ENCODE results near the gene PNKP.

Gene PNKP

GRCh38 chr19:49846408-49846807, 21.0 kb downstream of the PNKP start:
- Histone ChIP-seq H3K79me2 (ENCODE audit: insufficient read depth, low read length) (no peaks in the 10 kb centered on the region; the same call in 1 of the 2 replicates), H3K9me3 (ENCODE audit: insufficient read depth, low read depth, low read length) (no peaks in the 10 kb centered on the region), H3K36me3 (ENCODE audit: insufficient read depth, low read length) (no peaks in the 10 kb centered on the region), H3K4me2 (ENCODE audit: low read depth, low read length, poor library complexity, severe bottlenecking) (no peak overlapping the region), H3K9me2 (replicated peaks; ENCODE audit: low read depth, low read length) (no peaks in the 10 kb centered on the region), H3F3A (ENCODE audit: low read depth) (0 out of 2 replicates have a peak, but pooled peaks cover 3% of the 10 kb centered on the region), H3K9ac (ENCODE audit: low read depth, low read length, poor library complexity, severe bottlenecking) (no peak overlapping the region), H4K20me1 (ENCODE audit: insufficient read depth, low read length, poor library complexity, severe bottlenecking) (no peaks in the 10 kb centered on the region), H3K27me3 (ENCODE audit: insufficient read depth, low read length, poor library complexity, severe bottlenecking) (no peaks in the 10 kb centered on the region), H2AFZ (ENCODE audit: low read length) (no peak overlapping the region), H3K4me3 (ENCODE audit: low read length, poor library complexity, severe bottlenecking) (no peak overlapping the region), H3K4me1 (ENCODE audit: insufficient read depth, low read length, poor library complexity, severe bottlenecking) (peaks cover 18% of the 10 kb centered on the region)
- TF ChIP-seq EZH2phosphoT487 (IDR thresholded peaks at IDR 0.05; ENCODE audit: borderline replicate concordance) = no peak
- no peak for TF ChIP-seq CTCF (conservative IDR thresholded peaks at IDR 0.05; ENCODE audit: low read length)

- no peak for TF ChIP-seq EZH2phosphoT487 (IDR thresholded peaks at IDR 0.05; ENCODE audit: borderline replicate concordance)
- TF ChIP-seq CTCF (conservative IDR thresholded peaks at IDR 0.05; ENCODE audit: low read length) = no peak
- Histone ChIP-seq H3K4me1 (ENCODE audit: insufficient read depth, low read length, poor library complexity, severe bottlenecking) (peaks cover 18% of the 10 kb centered on the region), H3K27me3 (ENCODE audit: insufficient read depth, low read length, poor library complexity, severe bottlenecking) (no peaks in the 10 kb centered on the region), H3K9me3 (ENCODE audit: insufficient read depth, low read depth, low read length) (no peaks in the 10 kb centered on the region), H3K9ac (ENCODE audit: low read depth, low read length, poor library complexity, severe bottlenecking) (no peak overlapping the region), H3K9me2 (replicated peaks; ENCODE audit: low read depth, low read length) (no peaks in the 10 kb centered on the region), H3K4me3 (ENCODE audit: low read length, poor library complexity, severe bottlenecking) (no peak overlapping the region), H4K20me1 (ENCODE audit: insufficient read depth, low read length, poor library complexity, severe bottlenecking) (no peaks in the 10 kb centered on the region), H3K79me2 (ENCODE audit: insufficient read depth, low read length) (no peaks in the 10 kb centered on the region; the same call in 1 of the 2 replicates), H3K4me2 (ENCODE audit: low read depth, low read length, poor library complexity, severe bottlenecking) (no peak overlapping the region), H3K36me3 (ENCODE audit: insufficient read depth, low read length) (no peaks in the 10 kb centered on the region), H2AFZ (ENCODE audit: low read length) (no peak overlapping the region), H3F3A (ENCODE audit: low read depth) (no peaks in the 10 kb centered on the region)
These were observed 22.0 kb downstream of the PNKP start for GRCh38 chr19:49845414-49845813.

GRCh38 chr19:49844138-49845095, 23.0 kb downstream of the PNKP start:
- H3K9me2 ChIP-seq (replicated peaks; ENCODE audit: low read depth, low read length) = no peaks in the 10 kb centered on the region
- TF ChIP-seq CTCF (conservative IDR thresholded peaks at IDR 0.05; ENCODE audit: low read length) (no peak), EZH2phosphoT487 (IDR thresholded peaks at IDR 0.05; ENCODE audit: borderline replicate concordance) (no peak)
- no peak overlapping the region for H3K4me3 ChIP-seq (ENCODE audit: low read length, poor library complexity, severe bottlenecking)
- no peaks in the 10 kb centered on the region for H4K20me1 ChIP-seq (ENCODE audit: insufficient read depth, low read length, poor library complexity, severe bottlenecking)
- no peak overlapping the region for H2AFZ ChIP-seq (ENCODE audit: low read length)
- no peaks in the 10 kb centered on the region for H3K79me2 ChIP-seq (ENCODE audit: insufficient read depth, low read length)
- peaks cover 4% of the 10 kb centered on the region; the same call in 1 of the 2 replicates for H3K36me3 ChIP-seq (ENCODE audit: insufficient read depth, low read length)
- no peak overlapping the region for H3K4me2 ChIP-seq (ENCODE audit: low read depth, low read length, poor library complexity, severe bottlenecking)
- H3K9ac ChIP-seq (ENCODE audit: low read depth, low read length, poor library complexity, severe bottlenecking) = no peak overlapping the region
- H3K4me1 ChIP-seq (ENCODE audit: insufficient read depth, low read length, poor library complexity, severe bottlenecking) = peaks cover 15% of the 10 kb centered on the region
- H3K9me3 ChIP-seq (ENCODE audit: insufficient read depth, low read depth, low read length) = no peaks in the 10 kb centered on the region
- no peaks in the 10 kb centered on the region for H3K27me3 ChIP-seq (ENCODE audit: insufficient read depth, low read length, poor library complexity, severe bottlenecking)
- no peaks in the 10 kb centered on the region for H3F3A ChIP-seq (ENCODE audit: low read depth)
